ENCODE measurements around the gene ITGB1. TPM values are rescaled to one million over a fixed set of nuclear protein-coding genes. Genes with fewer than 3 reads are reported as not detected.
"Not testable (repeated sequence)": the region's sequence is repeated elsewhere in the genome, so short reads cannot be mapped to it uniquely, and the experiment has no call there.

ITGB1 gene
- total and polyA plus RNA-seq, 4 donors = 678 to 1,426 (median 784) TPM

- Histone ChIP-seq H3K9me3 (ENCODE audit: control insufficient read depth, low read length) (no peaks in the 10 kb centered on the region), H3K27me3 (ENCODE audit: control insufficient read depth in 1 of 2, insufficient read depth in 2 of 2, low read length in 1 of 2) (no peaks in the 10 kb centered on the region), H3K4me3 (ENCODE audit: low read length in 2 of 2) (no peak overlapping the region), H3K4me1 (ENCODE audit: control insufficient read depth in 1 of 2, insufficient read depth in 2 of 2, low read length in 2 of 2) (no peaks in the 10 kb centered on the region), H3K36me3 (ENCODE audit: control insufficient read depth in 1 of 2, insufficient read depth in 2 of 2, low read length in 1 of 2) (peaks cover 3 to 7% of the 10 kb centered on the region in 2 donors), H3K27ac (ENCODE audit: low read depth in 1 of 2, low read length in 2 of 2) (no peak overlapping the region)
- ATAC-seq (ENCODE audit: low FRiP score) = no peak
- 72 to 79% methylated on average over 3 of the region's 3 CpGs for WGBS, 2 donors
- intact Hi-C loops (cut with DNase I) = no loop called here
- DNase-seq = no peak
These were observed 52.6 kb downstream of the ITGB1 start for GRCh38 chr10:32905466-32905865.

GRCh38 chr10:32901815-32902214 is 56.2 kb downstream of the ITGB1 start:
- Histone ChIP-seq H3K27me3 (ENCODE audit: control insufficient read depth in 1 of 2, insufficient read depth in 2 of 2, low read length in 1 of 2) (no peaks in the 10 kb centered on the region), H3K9me3 (ENCODE audit: control insufficient read depth, low read length) (no peaks in the 10 kb centered on the region), H3K4me1 (ENCODE audit: control insufficient read depth in 1 of 2, insufficient read depth in 2 of 2, low read length in 2 of 2) (no peaks in the 10 kb centered on the region), H3K36me3 (ENCODE audit: control insufficient read depth in 1 of 2, insufficient read depth in 2 of 2, low read length in 1 of 2) (peaks cover 3 to 9% of the 10 kb centered on the region in 2 donors), H3K4me3 (ENCODE audit: low read length in 2 of 2) (no peak overlapping the region), H3K27ac (ENCODE audit: low read depth in 1 of 2, low read length in 2 of 2) (no peak overlapping the region)
- no peak for DNase-seq
- intact Hi-C loops (cut with DNase I) = no loop called here
- no peak for ATAC-seq (ENCODE audit: low FRiP score)
- 73 to 81% methylated on average over 9 of the region's 9 CpGs for WGBS, 2 donors

GRCh38 chr10:32895200-32895968 is 62.6 kb downstream of the ITGB1 start:
- not testable (repeated sequence) for H3K4me3 ChIP-seq (ENCODE audit: low read length in 2 of 2); H3K4me1 ChIP-seq (ENCODE audit: control insufficient read depth in 1 of 2, insufficient read depth in 2 of 2, low read length in 2 of 2); H3K27ac ChIP-seq (ENCODE audit: low read depth in 1 of 2, low read length in 2 of 2); H3K27me3 ChIP-seq (ENCODE audit: control insufficient read depth in 1 of 2, insufficient read depth in 2 of 2, low read length in 1 of 2); DNase-seq; ATAC-seq (ENCODE audit: low FRiP score); H3K9me3 ChIP-seq (ENCODE audit: control insufficient read depth, low read length); H3K36me3 ChIP-seq (ENCODE audit: control insufficient read depth in 1 of 2, insufficient read depth in 2 of 2, low read length in 1 of 2)
- WGBS, 2 donors = 81 to 84% methylated on average over 7 of the region's 7 CpGs
- intact Hi-C loops (cut with DNase I) = loop anchor here in 1 of 2 donors (5.0 kb wide), 1 partner anchor 112 kb away; no protein-coding TSS in a partner anchor

GRCh38 chr10:32893916-32894664 is 63.9 kb downstream of the ITGB1 start:
- Histone ChIP-seq H3K27me3 (ENCODE audit: control insufficient read depth in 1 of 2, insufficient read depth in 2 of 2, low read length in 1 of 2) (no peaks in the 10 kb centered on the region), H3K4me3 (ENCODE audit: low read length in 2 of 2) (no peak overlapping the region), H3K4me1 (ENCODE audit: control insufficient read depth in 1 of 2, insufficient read depth in 2 of 2, low read length in 2 of 2) (no peaks in the 10 kb centered on the region), H3K36me3 (ENCODE audit: control insufficient read depth in 1 of 2, insufficient read depth in 2 of 2, low read length in 1 of 2) (peaks cover 0 to 6% of the 10 kb centered on the region in 2 donors), H3K27ac (ENCODE audit: low read depth in 1 of 2, low read length in 2 of 2) (no peak overlapping the region), H3K9me3 (ENCODE audit: control insufficient read depth, low read length) (no peaks in the 10 kb centered on the region)
- DNase-seq (no peak), ATAC-seq (ENCODE audit: low FRiP score) (no peak)
- intact Hi-C loops (cut with DNase I) = no loop called here
- WGBS, 2 donors = 80 to 87% methylated on average over 2 of the region's 2 CpGs

GRCh38 chr10:32893434-32893833 is 64.6 kb downstream of the ITGB1 start:
- no peaks in the 10 kb centered on the region for H3K27me3 ChIP-seq (ENCODE audit: control insufficient read depth in 1 of 2, insufficient read depth in 2 of 2, low read length in 1 of 2)
- 54 to 57% methylated on average over 3 of the region's 3 CpGs for WGBS, 2 donors
- H3K27ac ChIP-seq (ENCODE audit: low read depth in 1 of 2, low read length in 2 of 2) = no peak overlapping the region
- no peaks in the 10 kb centered on the region for H3K9me3 ChIP-seq (ENCODE audit: control insufficient read depth, low read length)
- no peak overlapping the region for H3K4me3 ChIP-seq (ENCODE audit: low read length in 2 of 2)
- intact Hi-C loops (cut with DNase I) = no loop called here
- no peaks in the 10 kb centered on the region for H3K4me1 ChIP-seq (ENCODE audit: control insufficient read depth in 1 of 2, insufficient read depth in 2 of 2, low read length in 2 of 2)
- no peak for DNase-seq
- ATAC-seq (ENCODE audit: low FRiP score) = no peak
- peaks cover 0 to 6% of the 10 kb centered on the region in 2 donors for H3K36me3 ChIP-seq (ENCODE audit: control insufficient read depth in 1 of 2, insufficient read depth in 2 of 2, low read length in 1 of 2)

- no peaks in the 10 kb centered on the region for H3K27me3 ChIP-seq (ENCODE audit: control insufficient read depth in 1 of 2, insufficient read depth in 2 of 2, low read length in 1 of 2)
- H3K4me3 ChIP-seq (ENCODE audit: low read length in 2 of 2) = no peak overlapping the region
- ATAC-seq (ENCODE audit: low FRiP score) = no peak
- no peaks in the 10 kb centered on the region for H3K36me3 ChIP-seq (ENCODE audit: control insufficient read depth in 1 of 2, insufficient read depth in 2 of 2, low read length in 1 of 2)
- DNase-seq = no peak
- intact Hi-C loops (cut with DNase I) = no loop called here
- H3K4me1 ChIP-seq (ENCODE audit: control insufficient read depth in 1 of 2, insufficient read depth in 2 of 2, low read length in 2 of 2) = no peaks in the 10 kb centered on the region
- H3K9me3 ChIP-seq (ENCODE audit: control insufficient read depth, low read length) = no peaks in the 10 kb centered on the region
- WGBS, 2 donors = 72 to 75% methylated on average over 8 of the region's 8 CpGs
- no peak overlapping the region for H3K27ac ChIP-seq (ENCODE audit: low read depth in 1 of 2, low read length in 2 of 2)
These were observed 66.8 kb downstream of the ITGB1 start for GRCh38 chr10:32891261-32891660.

- intact Hi-C loops (cut with DNase I) = no loop called here
- H3K4me1 ChIP-seq (ENCODE audit: control insufficient read depth in 1 of 2, insufficient read depth in 2 of 2, low read length in 2 of 2) = no peaks in the 10 kb centered on the region
- WGBS, 2 donors = 60 to 75% methylated on average over 3 of the region's 3 CpGs
- no peak overlapping the region for H3K4me3 ChIP-seq (ENCODE audit: low read length in 2 of 2)
- H3K9me3 ChIP-seq (ENCODE audit: control insufficient read depth, low read length) = no peaks in the 10 kb centered on the region
- no peaks in the 10 kb centered on the region for H3K27me3 ChIP-seq (ENCODE audit: control insufficient read depth in 1 of 2, insufficient read depth in 2 of 2, low read length in 1 of 2)
- ATAC-seq (ENCODE audit: low FRiP score) (no peak), DNase-seq (no peak)
- H3K36me3 ChIP-seq (ENCODE audit: control insufficient read depth in 1 of 2, insufficient read depth in 2 of 2, low read length in 1 of 2) = no peaks in the 10 kb centered on the region
- no peak overlapping the region for H3K27ac ChIP-seq (ENCODE audit: low read depth in 1 of 2, low read length in 2 of 2)
These were observed 67.6 kb downstream of the ITGB1 start for GRCh38 chr10:32890444-32890843.

- intact Hi-C loops (cut with DNase I) = no loop called here
- ATAC-seq (ENCODE audit: low FRiP score) (no peak), DNase-seq (no peak)
- no peaks in the 10 kb centered on the region for H3K27me3 ChIP-seq (ENCODE audit: control insufficient read depth in 1 of 2, insufficient read depth in 2 of 2, low read length in 1 of 2)
- 92 to 93% methylated on average over 1 of the region's 1 CpG for WGBS, 2 donors
- H3K4me1 ChIP-seq (ENCODE audit: control insufficient read depth in 1 of 2, insufficient read depth in 2 of 2, low read length in 2 of 2) = no peaks in the 10 kb centered on the region
- no peaks in the 10 kb centered on the region for H3K9me3 ChIP-seq (ENCODE audit: control insufficient read depth, low read length)
- no peak overlapping the region for H3K27ac ChIP-seq (ENCODE audit: low read depth in 1 of 2, low read length in 2 of 2)
- no peaks in the 10 kb centered on the region for H3K36me3 ChIP-seq (ENCODE audit: control insufficient read depth in 1 of 2, insufficient read depth in 2 of 2, low read length in 1 of 2)
- H3K4me3 ChIP-seq (ENCODE audit: low read length in 2 of 2) = no peak overlapping the region
These were observed 68.3 kb downstream of the ITGB1 start for GRCh38 chr10:32889631-32890212.
